Measurements from ENCODE around the gene ALDH1L2. TPM values are rescaled to one million over a fixed set of nuclear protein-coding genes. Genes with fewer than 3 reads are reported as not detected.

The ALDH1L2 gene
- total and polyA plus RNA-seq, 9 of the 15 experiments (the other 6 are each of a cell fraction or from before 2014, with no cell fraction given) = 1.1 to 9.9 (median 3.8) TPM

DNA sequence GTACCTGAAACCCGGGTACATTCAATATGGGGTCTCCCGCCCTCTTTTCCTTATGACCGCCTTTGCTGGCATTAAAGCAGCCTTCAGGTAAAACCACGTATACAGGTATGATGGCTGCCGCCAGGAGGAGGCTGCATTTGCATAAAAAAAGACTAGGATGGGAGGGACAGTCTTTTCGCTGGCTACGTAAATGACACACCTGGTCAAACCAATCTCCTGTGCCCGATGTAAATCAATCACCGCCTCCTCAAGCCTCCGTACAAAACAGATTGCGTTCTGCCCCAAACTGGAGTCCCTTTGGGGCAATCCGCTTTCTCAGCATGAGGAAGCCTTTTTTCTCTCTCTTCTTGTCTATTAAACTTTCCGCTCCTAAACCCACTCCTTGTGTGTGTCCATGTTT lies 8.1 kb upstream of the ALDH1L2 start (continued):
- TF ChIP-seq, protein P1, sequence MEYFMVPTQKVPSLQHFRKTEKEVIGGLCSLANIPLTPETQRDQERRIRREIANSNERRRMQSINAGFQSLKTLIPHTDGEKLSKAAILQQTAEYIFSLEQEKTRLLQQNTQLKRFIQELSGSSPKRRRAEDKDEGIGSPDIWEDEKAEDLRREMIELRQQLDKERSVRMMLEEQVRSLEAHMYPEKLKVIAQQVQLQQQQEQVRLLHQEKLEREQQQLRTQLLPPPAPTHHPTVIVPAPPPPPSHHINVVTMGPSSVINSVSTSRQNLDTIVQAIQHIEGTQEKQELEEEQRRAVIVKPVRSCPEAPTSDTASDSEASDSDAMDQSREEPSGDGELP (CRISPR knock-in tag; IDR thresholded peaks at IDR 0.05; ENCODE audit: borderline replicate concordance) = no peak
- TF ChIP-seq NKRF (IDR thresholded peaks at IDR 0.05; ENCODE audit: borderline replicate concordance) (no peak), ZNF589 (CRISPR knock-in tag; IDR thresholded peaks at IDR 0.05; ENCODE audit: low read depth) (no peak), ZNF3 (CRISPR knock-in tag; IDR thresholded peaks at IDR 0.05) (no peak), ZNF224 (CRISPR knock-in tag; IDR thresholded peaks at IDR 0.05) (no peak), ZNF384 (IDR thresholded peaks at IDR 0.05; ENCODE audit: low read depth, low read length) (no peak), CHD7 (IDR thresholded peaks at IDR 0.05; ENCODE audit: low read depth, low read length) (no peak), GATAD2A (IDR thresholded peaks at IDR 0.05) (no peak), SNIP1 (IDR thresholded peaks at IDR 0.05; ENCODE audit: low read depth) (no peak), ZNF146 (CRISPR knock-in tag; IDR thresholded peaks at IDR 0.05; ENCODE audit: unreplicated experiment) (no peak), ELF2 (CRISPR knock-in tag; IDR thresholded peaks at IDR 0.05) (no peak), ZNF696 (CRISPR knock-in tag; conservative IDR thresholded peaks at IDR 0.05) (no peak)
- TF ChIP-seq, protein P2, sequence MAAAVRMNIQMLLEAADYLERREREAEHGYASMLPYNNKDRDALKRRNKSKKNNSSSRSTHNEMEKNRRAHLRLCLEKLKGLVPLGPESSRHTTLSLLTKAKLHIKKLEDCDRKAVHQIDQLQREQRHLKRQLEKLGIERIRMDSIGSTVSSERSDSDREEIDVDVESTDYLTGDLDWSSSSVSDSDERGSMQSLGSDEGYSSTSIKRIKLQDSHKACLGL (CRISPR knock-in tag; IDR thresholded peaks at IDR 0.05; ENCODE audit: borderline replicate concordance, poor library complexity, severe bottlenecking) = no peak

Data from K562 (cell line).